Erythroblast (primary cell): Measurements from ENCODE around the gene TWIST2.

Experiments used
- GATA1 ChIP-seq: IDR thresholded peaks from 2 replicates; pipeline ENCODE4 v1.6.1; 2011; ENCODE audit warnings: low read depth, mild to moderate bottlenecking, control low read depth, low read length, moderate library complexity
- POLR2A ChIP-seq: IDR thresholded peaks from 2 replicates; pipeline ENCODE4 v1.6.1; 2011; ENCODE audit warnings: mild to moderate bottlenecking, low read length

GRCh38 chr2:238895891-238896600 is 48.2 kb downstream of the TWIST2 start:
- TF ChIP-seq GATA1 (no peak), POLR2A (no peak)
